ENCODE data around the gene COA5.

The COA5 gene

DNA sequence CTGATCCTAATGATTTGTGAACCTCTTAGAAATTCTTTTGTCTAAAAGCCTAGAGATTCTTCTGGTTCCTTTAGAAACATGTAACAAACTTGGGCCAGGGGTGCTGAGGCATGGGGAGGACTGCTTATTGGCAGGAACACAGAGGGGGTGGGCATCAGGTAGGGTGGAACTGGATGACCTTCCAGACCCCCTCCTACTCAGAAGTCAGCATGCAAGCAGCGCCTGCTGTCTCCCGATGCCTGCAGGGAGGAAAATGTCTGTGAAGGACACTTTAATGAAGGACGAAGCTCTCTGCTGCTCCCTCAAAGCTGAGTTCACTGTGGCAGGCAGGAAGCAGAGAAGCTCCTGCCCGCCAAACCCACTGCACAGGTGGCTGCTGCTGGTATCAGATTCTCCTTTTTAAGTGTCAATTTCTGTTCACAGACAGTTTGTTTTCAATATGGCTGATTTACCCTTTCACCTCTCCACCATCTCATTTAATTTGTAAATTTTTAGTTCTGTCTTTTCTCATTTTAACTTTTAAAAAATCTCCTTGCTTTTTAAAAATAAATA is 19.4 kb downstream of the COA5 start:
- TF ChIP-seq ZNF274 (IDR thresholded peaks at IDR 0.05; ENCODE audit: low read depth, low read length): no peak
- H3K4me3 ChIP-seq (ENCODE audit: low read length): no peak overlapping the region

DNA sequence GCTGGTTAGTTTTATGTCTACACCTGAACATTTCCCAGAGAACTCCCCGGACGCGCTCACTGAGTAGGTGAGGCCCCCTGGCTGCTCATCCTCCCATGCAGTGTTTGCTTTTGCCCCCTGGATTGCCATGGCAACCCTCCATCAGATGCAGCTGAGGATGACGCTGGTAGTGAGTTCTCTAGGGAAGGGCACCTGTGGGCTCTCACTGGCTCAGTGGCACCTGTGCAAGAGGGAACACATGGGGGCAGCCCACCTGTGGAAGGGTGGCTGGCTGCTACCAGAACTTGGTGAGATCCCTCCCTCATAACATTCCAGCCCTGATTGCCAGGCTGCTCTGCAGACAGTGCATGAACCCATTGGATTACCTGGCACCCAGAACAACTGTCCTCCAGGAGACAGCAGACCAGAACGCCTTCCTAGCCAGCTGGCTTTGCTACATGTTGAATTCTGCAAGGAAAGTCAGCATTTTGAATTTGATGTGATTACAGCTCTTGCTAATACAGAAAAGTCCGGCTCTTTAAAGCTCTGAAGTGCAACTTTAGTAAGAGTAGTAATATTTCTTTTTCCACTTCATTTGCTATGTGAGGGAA is 21.7 kb downstream of the COA5 start:
- no peak for TF ChIP-seq ZNF274 (IDR thresholded peaks at IDR 0.05; ENCODE audit: low read depth, low read length)
- no peak overlapping the region for H3K4me3 ChIP-seq (ENCODE audit: low read length)

- no peak for TF ChIP-seq ZNF274 (IDR thresholded peaks at IDR 0.05; ENCODE audit: low read depth, low read length)
Observed at GRCh38 chr2:98585386-98585785, 22.9 kb downstream of the COA5 start.

GRCh38 chr2:98583816-98584618 is 24.3 kb downstream of the COA5 start:
- no peak overlapping the region for H3K4me3 ChIP-seq (ENCODE audit: low read length)
- no peak for TF ChIP-seq ZNF274 (IDR thresholded peaks at IDR 0.05; ENCODE audit: low read depth, low read length)

More at GRCh38 chr2:98585386-98585785, 22.9 kb downstream of the COA5 start:
- no peak overlapping the region for H3K4me3 ChIP-seq (ENCODE audit: low read length)

GRCh38 chr2:98583276-98583675 is 25.0 kb downstream of the COA5 start:
- H3K4me3 ChIP-seq (ENCODE audit: low read length): no peak overlapping the region
- no peak for TF ChIP-seq ZNF274 (IDR thresholded peaks at IDR 0.05; ENCODE audit: low read depth, low read length)

DNA sequence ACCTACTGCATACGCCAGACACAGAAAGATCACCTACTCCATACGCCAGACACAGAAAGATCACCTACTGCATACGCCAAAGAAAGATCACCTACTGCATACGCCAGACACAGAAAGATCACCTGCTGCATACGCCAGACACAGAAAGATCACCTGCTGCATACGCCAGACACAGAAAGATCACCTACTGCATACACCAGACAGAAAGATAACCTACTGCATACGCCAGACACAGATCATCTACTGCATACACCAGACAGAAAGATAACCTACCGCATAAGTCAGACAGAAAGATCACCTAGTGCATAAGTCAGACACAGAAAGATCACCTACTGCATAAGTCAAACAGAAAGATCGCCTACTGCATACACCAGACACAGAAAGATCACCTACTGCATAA is 25.8 kb downstream of the COA5 start:
- TF ChIP-seq ZNF274 (IDR thresholded peaks at IDR 0.05; ENCODE audit: low read depth, low read length): no peak
- H3K4me3 ChIP-seq (ENCODE audit: low read length): no peak overlapping the region

GRCh38 chr2:98580656-98581284 is 27.5 kb downstream of the COA5 start:
- H3K4me3 ChIP-seq (ENCODE audit: low read length): no peak overlapping the region
- no peak for TF ChIP-seq ZNF274 (IDR thresholded peaks at IDR 0.05; ENCODE audit: low read depth, low read length)

DNA sequence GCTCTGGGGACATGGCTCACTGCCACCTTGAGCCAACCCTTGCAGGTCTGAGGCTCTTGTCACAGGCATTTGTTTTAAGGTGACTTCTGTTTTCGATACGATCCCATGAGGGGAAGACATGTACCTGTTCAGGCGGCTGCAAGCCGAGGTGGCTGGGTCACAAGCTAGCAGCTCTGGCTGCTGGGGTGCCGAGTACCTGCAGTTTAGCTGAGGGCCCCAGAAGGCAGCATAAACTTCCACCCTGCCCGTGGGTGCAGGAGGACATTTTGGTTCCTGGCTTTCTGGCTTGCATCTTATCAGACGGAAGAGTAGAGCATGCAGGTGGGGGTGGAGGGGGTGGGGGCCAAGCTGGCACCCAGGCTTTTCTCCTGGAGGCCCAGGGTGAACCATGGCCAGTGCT is 28.4 kb downstream of the COA5 start:
- no peak overlapping the region for H3K4me3 ChIP-seq (ENCODE audit: low read length)
- TF ChIP-seq ZNF274 (IDR thresholded peaks at IDR 0.05; ENCODE audit: low read depth, low read length): no peak

DNA sequence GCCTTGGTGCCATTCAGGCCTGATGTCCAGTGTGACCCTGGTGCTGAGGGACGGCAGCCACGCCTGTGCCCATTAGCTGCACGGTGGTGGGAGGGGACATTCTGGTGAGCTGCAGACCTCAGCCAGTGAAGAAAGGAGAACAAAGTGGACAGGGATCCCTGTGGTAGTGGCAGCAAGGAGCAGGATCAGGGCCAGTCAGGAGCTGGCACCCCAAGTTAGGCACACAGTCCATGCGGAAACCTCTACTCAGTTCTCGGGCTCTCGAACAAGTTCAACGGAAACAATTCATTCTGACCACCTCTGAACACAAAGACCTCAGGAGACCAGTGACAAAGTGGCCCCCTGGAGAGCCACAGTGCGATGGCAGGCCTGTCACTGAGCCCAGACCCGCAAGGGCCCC is 30.1 kb downstream of the COA5 start:
- TF ChIP-seq ZNF274 (IDR thresholded peaks at IDR 0.05; ENCODE audit: low read depth, low read length): no peak
- H3K4me3 ChIP-seq (ENCODE audit: low read length): no peak overlapping the region

- no peak overlapping the region for H3K4me3 ChIP-seq (ENCODE audit: low read length)
- TF ChIP-seq ZNF274 (IDR thresholded peaks at IDR 0.05; ENCODE audit: low read depth, low read length): no peak
Observed at GRCh38 chr2:98577313-98577712, 31.0 kb downstream of the COA5 start.

DNA sequence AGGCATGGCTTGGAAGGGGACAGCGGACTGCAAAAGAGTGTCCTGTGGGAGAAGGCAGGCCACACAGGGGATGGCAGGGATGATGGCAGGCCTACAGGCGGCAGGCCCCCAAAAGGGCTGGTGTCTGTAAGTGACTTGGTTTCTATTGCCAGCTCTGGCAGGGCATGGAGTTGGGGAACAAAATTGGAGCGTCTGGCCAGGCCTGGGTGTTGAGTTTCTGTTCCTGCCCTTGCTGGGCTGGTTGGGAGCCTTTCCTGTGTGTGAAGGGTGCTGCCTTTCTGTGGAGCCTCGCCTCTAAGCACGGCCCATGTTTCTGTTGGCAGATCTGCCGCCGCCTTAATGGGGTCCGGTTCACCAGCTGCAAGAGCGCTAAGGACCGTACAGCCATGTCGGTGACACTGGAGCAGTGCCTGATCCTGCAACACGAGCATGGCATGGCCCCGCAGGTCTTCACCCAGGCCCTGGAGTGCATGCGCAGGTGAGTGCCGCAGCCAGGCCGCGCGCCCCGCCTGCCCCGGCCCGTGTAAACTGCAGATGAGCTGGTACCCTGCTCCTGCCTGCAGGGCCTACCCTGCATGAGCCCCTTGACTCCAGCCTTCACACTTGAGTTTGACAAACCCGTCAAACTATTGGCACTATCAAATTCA is 31.5 kb downstream of the COA5 start:
- no peak overlapping the region for H3K4me3 ChIP-seq (ENCODE audit: low read length)
- TF ChIP-seq ZNF274 (IDR thresholded peaks at IDR 0.05; ENCODE audit: low read depth, low read length): no peak

GRCh38 chr2:98573426-98573825 is 34.9 kb downstream of the COA5 start:
- no peak for TF ChIP-seq ZNF274 (IDR thresholded peaks at IDR 0.05; ENCODE audit: low read depth, low read length)
- H3K4me3 ChIP-seq (ENCODE audit: low read length): no peak overlapping the region

DNA sequence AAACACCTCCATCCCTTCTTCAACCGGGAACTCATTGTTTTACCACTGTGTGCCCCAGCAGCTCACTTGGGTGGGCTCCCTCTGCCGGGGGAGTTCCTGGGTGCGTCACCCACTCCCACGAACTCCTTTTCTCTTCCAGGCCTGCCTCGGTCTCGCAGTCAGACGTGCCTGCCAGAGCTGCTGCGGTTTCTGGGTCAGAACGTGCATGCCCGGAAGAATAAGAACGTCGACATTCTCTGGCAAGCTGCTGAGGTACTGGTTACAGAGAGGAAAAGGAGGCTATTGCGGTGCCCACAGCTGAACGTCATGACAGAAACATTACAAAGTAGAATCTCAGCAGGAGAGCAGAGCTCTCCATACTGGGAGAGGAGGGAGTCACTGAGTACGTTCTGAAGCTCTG is 35.6 kb downstream of the COA5 start:
- H3K4me3 ChIP-seq (ENCODE audit: low read length): no peak overlapping the region
- no peak for TF ChIP-seq ZNF274 (IDR thresholded peaks at IDR 0.05; ENCODE audit: low read depth, low read length)

- no peak for TF ChIP-seq ZNF274 (IDR thresholded peaks at IDR 0.05; ENCODE audit: low read depth, low read length)
Observed at GRCh38 chr2:98572211-98572610, 36.1 kb downstream of the COA5 start.

More at GRCh38 chr2:98572211-98572610, 36.1 kb downstream of the COA5 start:
- H3K4me3 ChIP-seq (ENCODE audit: low read length): no peak overlapping the region

Data from GM08714 (cell line).